ENCODE measurements around the gene DMAP1. TPM values are rescaled to one million over a fixed set of nuclear protein-coding genes. Genes with fewer than 3 reads are reported as not detected.

DMAP1 gene
- total RNA-seq, 1 experiment from 2014 or later, result 27.8 TPM

- RAD21 ChIA-PET (ENCODE audit: low non-redundant PET in 1 of 2, low total read pairs in 2 of 2, uncharacterized antibody in 2 of 2, unreplicated experiment in 2 of 2), result interaction anchor here in 1 of 2 experiments (0.5 kb wide), 1 partner anchor 506 kb away, joined by 3 read pairs; no protein-coding TSS in a partner anchor
- no peaks in the 10 kb centered on the region for H4K20me1 ChIP-seq (ENCODE audit: insufficient read depth)
- H3K9me2 ChIP-seq (ENCODE audit: insufficient read depth), result no peaks in the 10 kb centered on the region
- H3K4me2 ChIP-seq (ENCODE audit: low read length), result no peak overlapping the region
- TF ChIP-seq ATF3 (IDR thresholded peaks at IDR 0.05), result no peak
- no peak for TF ChIP-seq EZH2 (IDR thresholded peaks at IDR 0.05)
- no peak for TF ChIP-seq SRF (IDR thresholded peaks at IDR 0.05; ENCODE audit: low read depth)
- TF ChIP-seq TCF7L2 (IDR thresholded peaks at IDR 0.05; ENCODE audit: borderline replicate concordance, extremely low read depth, insufficient read depth, insufficient read length), result no peak
- no peak for TF ChIP-seq FOSL1 (IDR thresholded peaks at IDR 0.05; ENCODE audit: low read depth)
- no peak for TF ChIP-seq REST (IDR thresholded peaks at IDR 0.05; ENCODE audit: low read depth)
- no peak overlapping the region for H3K4me3 ChIP-seq (replicated peaks in 1 of 2; ENCODE audit: low read depth in 1 of 2, low read length in 2 of 2)
- BruUV-seq (replicated peaks), result no TSS peak
- peaks cover 10 to 18% of the 10 kb centered on the region in 2 experiments; a peak in 3 of 4 replicates for H3K4me1 ChIP-seq (ENCODE audit: control insufficient read depth in 1 of 2, insufficient read depth in 2 of 2, low read length in 2 of 2)
- no peak overlapping the region for H3K27ac ChIP-seq (ENCODE audit: low read depth, low read length)
- H3K36me3 ChIP-seq (ENCODE audit: control insufficient read depth in 1 of 2, insufficient read depth in 2 of 2, low read length in 2 of 2), result peaks cover 0 to 6% of the 10 kb centered on the region in 2 experiments; a peak in 1 of 4 replicates
- H3K9me3 ChIP-seq (ENCODE audit: control insufficient read depth in 1 of 2, insufficient read depth in 1 of 2, low read depth in 1 of 2, low read length in 2 of 2), result no peaks in the 10 kb centered on the region
- no peak overlapping the region for H2AFZ ChIP-seq (ENCODE audit: low read depth, low read length, poor library complexity, severe bottlenecking)
- no peaks in the 10 kb centered on the region; the same call in 1 of the 2 replicates for H3K79me2 ChIP-seq (ENCODE audit: insufficient read depth, low read length)
- ATAC-seq (no peak), DNase-seq (ENCODE audit: low read depth, low spot score) (no peak)
- POLR2A ChIA-PET, result no interaction called here
- intact Hi-C loops (cut with micrococcal nuclease), result no loop called here
- no peaks in the 10 kb centered on the region for H3K27me3 ChIP-seq (ENCODE audit: insufficient read depth, low read length)
- CTCF ChIA-PET, result no interaction called here
- H3K9ac ChIP-seq (ENCODE audit: low read length), result no peak overlapping the region
Observed at GRCh38 chr1:44210595-44210994, 2.7 kb upstream of the DMAP1 start.

All from HCT116 (cell line).